Ectodermal cell (in vitro differentiated cells): ENCODE results near the gene TRIM58. TPM values are rescaled to one million over a fixed set of nuclear protein-coding genes. Genes with fewer than 3 reads are reported as not detected.

ENCODE experiments used
- H3K27ac ChIP-seq: 2 replicates; pipeline ENCODE4 v1.7.0; 2013; ENCODE audit warnings: mild to moderate bottlenecking, low read depth, low read length; ENCODE audit not compliant: insufficient read depth, poor library complexity, severe bottlenecking
- H3K27me3 ChIP-seq: 2 replicates; pipeline ENCODE4 v1.7.0; 2013; ENCODE audit warnings: mild to moderate bottlenecking, low read length; ENCODE audit not compliant: insufficient read depth, control insufficient read depth, poor library complexity, severe bottlenecking
- H3K36me3 ChIP-seq: one replicate; pipeline ENCODE4 v1.7.0; 2013; ENCODE audit warnings: low read length; ENCODE audit not compliant: control insufficient read depth, insufficient read depth
- H3K4me1 ChIP-seq: one replicate; pipeline ENCODE4 v1.7.0; 2013; ENCODE audit warnings: low read length; ENCODE audit not compliant: control insufficient read depth, insufficient read depth
- H3K4me3 ChIP-seq: 2 replicates; pipeline ENCODE4 v1.7.0; 2013; ENCODE audit warnings: low read depth, low read length, control low read depth; ENCODE audit not compliant: insufficient read depth
- H3K9me3 ChIP-seq: 2 replicates; pipeline ENCODE4 v1.7.0; 2013; ENCODE audit warnings: mild to moderate bottlenecking, low read length, moderate library complexity; ENCODE audit not compliant: control insufficient read depth
- WGBS, 2 experiments: methylation state at CpG; one replicate each; pipeline ENCODE4 v1.1.7; 2013; ENCODE audit warnings: missing lambda C conversion rate in 2 of 2; 5-methylcytosine and 5-hydroxymethylcytosine counted together
- polyA plus RNA-seq, 4 experiments: library from polyadenylated mRNA; stranded (reverse); fragments of 50-300 nt; gene quantifications; one replicate each; pipeline ENCODE4 v1.2.3, GENCODE V29; 2013

The TRIM58 gene
- 0.52 TPM for polyA plus RNA-seq (2013, experiment 1 of 4)
- 0.46 TPM for polyA plus RNA-seq (2013, experiment 2 of 4)
- polyA plus RNA-seq (2013, experiment 3 of 4): 0.37 TPM
- 0.41 TPM for polyA plus RNA-seq (2013, experiment 4 of 4)

GRCh38 chr1:247857069-247857984 lies at the start of gene TRIM58:
Gene TRIM58 (plus strand): TSS chr1:247857187. CDS start chr1:247857247, 60 bp downstream.
- 27 to 33% methylated on average over 109 of the region's 109 CpGs for WGBS, 2 experiments
- H3K4me3 ChIP-seq: peak within 1 kb of the TSS; percentile 32

DNA sequence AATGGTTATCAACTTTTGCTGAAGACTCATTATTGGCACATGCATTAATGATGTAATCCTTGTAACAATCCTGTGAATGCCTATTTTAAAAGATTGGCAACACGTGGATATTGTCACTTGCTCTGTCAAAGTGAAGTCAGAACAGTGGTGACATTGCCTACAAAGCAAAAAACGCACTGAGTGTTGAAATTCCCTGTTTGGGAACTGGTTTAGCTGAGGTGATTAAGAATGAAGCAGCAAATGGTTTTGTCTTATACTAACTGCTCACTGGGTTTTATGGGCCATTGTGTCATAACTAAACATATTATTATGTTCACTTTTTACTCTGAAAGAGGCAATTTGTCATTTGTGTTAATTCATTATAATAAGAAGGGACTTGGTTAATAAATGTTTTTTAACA lies 44.4 kb upstream of the TRIM58 start:
- Histone ChIP-seq H3K27ac (no peak overlapping the region), H3K9me3 (peaks cover 2% of the 10 kb centered on the region), H3K4me3 (no peak overlapping the region), H3K4me1 (no peaks in the 10 kb centered on the region), H3K36me3 (no peaks in the 10 kb centered on the region), H3K27me3 (no peaks in the 10 kb centered on the region)
- 45 to 47% methylated on average over 2 of the region's 2 CpGs for WGBS, 2 experiments

More at GRCh38 chr1:247857069-247857984, at the start of gene TRIM58:
- H3K4me1 ChIP-seq: no peaks in the 10 kb centered on the region
- peaks cover 23% of the 10 kb centered on the region for H3K27me3 ChIP-seq
- no peaks in the 10 kb centered on the region for H3K36me3 ChIP-seq
- H3K9me3 ChIP-seq: no peaks in the 10 kb centered on the region
- no peak within 1 kb of the TSS for H3K27ac ChIP-seq

DNA sequence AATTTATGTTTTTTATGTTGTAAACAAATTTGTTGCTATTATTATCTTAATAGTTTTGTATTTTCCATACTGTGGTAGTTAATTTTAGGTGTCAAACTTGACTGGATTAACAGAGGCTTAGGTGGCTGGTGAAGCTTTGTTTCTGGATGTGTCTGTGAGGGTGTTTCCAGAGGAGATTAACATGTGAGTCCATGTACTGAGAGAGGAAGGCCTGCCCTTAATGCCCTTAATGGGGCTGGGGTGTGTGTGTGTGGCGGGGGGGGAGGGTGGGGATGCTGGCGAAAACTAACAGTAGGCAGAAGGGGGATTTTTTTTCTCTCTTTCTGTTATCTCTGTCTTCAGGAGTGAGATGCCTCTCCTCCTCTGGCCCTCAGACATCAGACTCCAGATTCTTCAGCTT lies 34.9 kb upstream of the TRIM58 start:
- WGBS, 2 experiments: 67 to 68% methylated on average over 1 to 2 of the region's 2 CpGs
- H3K9me3 ChIP-seq: peaks cover 4% of the 10 kb centered on the region
- H3K36me3 ChIP-seq: no peaks in the 10 kb centered on the region
- H3K27ac ChIP-seq: no peak overlapping the region
- no peaks in the 10 kb centered on the region for H3K4me1 ChIP-seq
- H3K27me3 ChIP-seq: no peaks in the 10 kb centered on the region
- no peak overlapping the region for H3K4me3 ChIP-seq

DNA sequence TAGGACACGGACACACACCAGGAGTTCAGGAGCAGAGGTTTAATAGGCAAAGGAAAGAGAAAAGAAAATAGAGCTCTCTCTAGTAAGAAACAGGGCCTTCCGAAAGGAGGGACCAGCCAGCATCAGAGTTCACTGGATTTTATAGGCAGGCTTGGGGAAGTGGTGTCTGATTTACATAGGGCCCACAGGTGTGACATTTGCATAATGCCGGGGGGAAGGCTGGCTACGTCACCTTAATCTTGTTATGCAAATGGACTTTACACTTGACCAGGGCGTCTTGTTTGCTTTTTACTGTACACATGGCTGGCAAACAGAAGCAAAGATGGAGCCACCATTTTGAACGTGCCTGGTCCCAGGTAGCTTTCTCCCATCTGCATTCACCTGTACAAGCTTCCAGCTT lies 33.0 kb upstream of the TRIM58 start, which contains the start of gene OR14A16:
Gene OR14A16, minus strand, starts transcription at position 97 of the 400 bp plus-strand sequence. CDS start 8,390 bp downstream, outside the sequence.
- Histone ChIP-seq H3K27me3 (no peaks in the 10 kb centered on the region), H3K4me1 (no peaks in the 10 kb centered on the region), H3K36me3 (no peaks in the 10 kb centered on the region), H3K4me3 (no peak within 1 kb of the TSS), H3K9me3 (peaks cover 4% of the 10 kb centered on the region), H3K27ac (no peak within 1 kb of the TSS)
- 69% methylated on average over 6 of the region's 6 CpGs for WGBS, 2 experiments

DNA sequence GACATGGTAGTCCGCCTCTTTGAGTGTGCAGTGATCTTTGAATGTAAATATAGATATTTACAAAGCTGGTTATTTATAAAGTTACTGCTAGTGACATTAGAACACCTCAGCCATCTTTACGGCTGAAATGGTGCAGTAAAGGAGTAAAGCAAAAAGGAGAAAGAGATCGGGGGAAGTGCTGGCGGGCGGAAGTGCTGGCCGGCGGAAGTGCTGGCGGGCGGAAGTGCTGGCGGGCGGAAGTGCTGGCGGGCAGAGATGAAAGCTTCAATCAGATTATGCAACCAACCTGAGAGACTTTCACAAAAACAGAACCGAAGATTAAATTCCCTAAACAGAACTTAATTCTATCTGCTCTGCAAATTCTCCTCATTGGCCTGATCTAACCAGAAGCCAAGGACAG lies 31.6 kb upstream of the TRIM58 start:
- H3K27ac ChIP-seq: no peak overlapping the region
- H3K4me1 ChIP-seq: no peaks in the 10 kb centered on the region
- peaks cover 4% of the 10 kb centered on the region for H3K9me3 ChIP-seq
- H3K4me3 ChIP-seq: no peak overlapping the region
- 85 to 87% methylated on average over 12 to 13 of the region's 13 CpGs for WGBS, 2 experiments
- no peaks in the 10 kb centered on the region for H3K36me3 ChIP-seq
- no peaks in the 10 kb centered on the region for H3K27me3 ChIP-seq

DNA sequence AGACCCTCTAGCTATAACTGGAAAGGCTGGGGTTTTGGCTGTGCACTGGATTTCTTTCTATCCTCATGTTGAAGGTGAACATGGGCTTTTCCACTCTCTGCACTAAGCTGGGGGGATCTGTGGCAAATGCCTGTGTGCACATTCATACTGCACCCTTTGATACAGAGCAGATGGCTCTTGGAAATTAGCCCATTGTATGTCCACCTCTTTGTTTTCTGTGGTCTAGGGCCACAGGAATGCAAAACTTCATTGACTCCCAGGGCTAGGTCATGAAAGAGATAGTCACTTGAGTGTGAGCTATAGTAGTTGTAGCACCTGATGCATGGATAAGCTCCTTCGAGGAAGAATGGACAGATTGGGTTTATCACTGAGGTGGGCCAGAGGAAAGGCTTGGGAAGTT lies 27.3 kb upstream of the TRIM58 start:
- 0 to 2% methylated on average over 1 of the region's 1 CpG for WGBS, 2 experiments
- Histone ChIP-seq H3K36me3 (no peaks in the 10 kb centered on the region), H3K27ac (no peak overlapping the region), H3K4me1 (no peaks in the 10 kb centered on the region), H3K27me3 (no peaks in the 10 kb centered on the region), H3K9me3 (no peaks in the 10 kb centered on the region), H3K4me3 (no peak overlapping the region)

GRCh38 chr1:247833601-247834000 lies 23.4 kb upstream of the TRIM58 start:
- no peaks in the 10 kb centered on the region for H3K4me1 ChIP-seq
- 56 to 60% methylated on average over 6 of the region's 6 CpGs for WGBS, 2 experiments
- H3K36me3 ChIP-seq: no peaks in the 10 kb centered on the region
- H3K9me3 ChIP-seq: no peaks in the 10 kb centered on the region
- no peaks in the 10 kb centered on the region for H3K27me3 ChIP-seq
- no peak overlapping the region for H3K4me3 ChIP-seq
- no peak overlapping the region for H3K27ac ChIP-seq

DNA sequence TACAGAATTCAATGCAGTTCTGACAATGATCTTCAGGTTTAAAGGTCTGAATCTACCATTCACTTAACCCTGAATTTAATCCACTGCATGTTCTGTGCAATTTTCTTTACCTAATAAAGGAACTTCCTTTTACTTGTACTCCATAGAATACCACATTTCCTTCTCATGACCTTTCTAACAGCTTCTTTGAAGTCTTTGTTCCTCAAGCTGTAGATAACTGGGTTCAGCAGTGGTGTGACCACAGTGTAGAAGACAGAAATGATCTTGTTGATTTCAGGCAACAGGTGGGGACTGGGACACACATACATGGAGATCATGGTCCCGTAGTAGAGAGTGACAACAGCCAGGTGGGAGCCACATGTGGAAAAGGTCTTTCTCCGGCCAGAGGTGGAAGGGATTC lies 16.2 kb upstream of the TRIM58 start:
- H3K4me1 ChIP-seq: no peaks in the 10 kb centered on the region
- H3K4me3 ChIP-seq: no peak overlapping the region
- no peaks in the 10 kb centered on the region for H3K27me3 ChIP-seq
- H3K36me3 ChIP-seq: no peaks in the 10 kb centered on the region
- H3K9me3 ChIP-seq: no peaks in the 10 kb centered on the region
- no peak overlapping the region for H3K27ac ChIP-seq
- WGBS, 2 experiments: 85 to 87% methylated on average over 2 of the region's 2 CpGs

- no peak within 1 kb of the TSS for H3K4me3 ChIP-seq
- no peaks in the 10 kb centered on the region for H3K4me1 ChIP-seq
- no peaks in the 10 kb centered on the region for H3K9me3 ChIP-seq
- H3K27me3 ChIP-seq: no peaks in the 10 kb centered on the region
- H3K36me3 ChIP-seq: no peaks in the 10 kb centered on the region
- H3K27ac ChIP-seq: no peak within 1 kb of the TSS
- 89 to 95% methylated on average over 2 of the region's 2 CpGs for WGBS, 2 experiments
Observed at GRCh38 chr1:247841796-247842195, 15.2 kb upstream of the TRIM58 start, which contains the start of gene OR11L1. Gene OR11L1 (minus strand): TSS chr1:247841896. CDS start chr1:247841896, 0 bp downstream.

- Histone ChIP-seq H3K4me1 (no peaks in the 10 kb centered on the region), H3K36me3 (no peaks in the 10 kb centered on the region), H3K9me3 (no peaks in the 10 kb centered on the region), H3K27ac (no peak overlapping the region), H3K4me3 (no peak overlapping the region), H3K27me3 (no peaks in the 10 kb centered on the region)
- WGBS, 2 experiments: 44 to 91% methylated on average over 1 to 2 of the region's 2 CpGs
Observed at GRCh38 chr1:247843411-247843810, 13.6 kb upstream of the TRIM58 start.
